AG04450 (cell line): ENCODE data around the gene DDX10. TPM values are rescaled to one million over a fixed set of nuclear protein-coding genes. Genes with fewer than 3 reads are reported as not detected.

ENCODE experiments used
- CTCF ChIA-PET: fragments of 300-600, 350-600 bp; formaldehyde crosslinking; extraction: SDS; loops from one replicate; lab custom pipeline; 2022; ENCODE audit warnings: antibody characterized with exemption, inconsistent platforms; lab: Charles Lee
- POLR2A ChIA-PET: fragments of 350-600 bp; formaldehyde crosslinking; extraction: SDS; loops from one replicate; lab custom pipeline; 2021; ENCODE audit warnings: antibody characterized with exemption, inconsistent platforms; lab: Yijun Ruan, JAX
- DNase-seq: peaks from one replicate; pipeline ENCODE4 v3.0.0-alpha.2; 2011; ENCODE audit warnings: low read depth, low spot score
- H3K27ac ChIP-seq: one replicate; pipeline ENCODE4 v1.5.1; 2012; ENCODE audit warnings: low read depth, low read length, control low read depth
- H3K27me3 ChIP-seq: one replicate; pipeline ENCODE4 v1.6.0; 2012; ENCODE audit warnings: low read length; ENCODE audit not compliant: control insufficient read depth, insufficient read depth
- H3K4me3 ChIP-seq: 2 replicates; pipeline ENCODE4 v1.5.1; 2011; ENCODE audit warnings: mild to moderate bottlenecking, low read depth, low read length, control low read depth
- H3K9me3 ChIP-seq: 2 replicates; pipeline ENCODE4 v1.5.1; 2012; ENCODE audit warnings: low read length; ENCODE audit not compliant: control insufficient read depth, insufficient read depth
- CTCF ChIP-seq: IDR thresholded peaks from 2 replicates; pipeline ENCODE4 v1.5.1; 2011; ENCODE audit warnings: low read depth, low read length, control low read depth, inconsistent platforms
- polyA plus RNA-seq: library from polyadenylated mRNA; depleted of rRNA; stranded (reverse); fragments of >200 nt; gene quantifications from 2 replicates; pipeline ENCODE4 v1.2.3, GENCODE V29; 2011

The DDX10 gene
- polyA plus RNA-seq, 1 experiment, result 27.1 TPM

GRCh38 chr11:108871867-108872266, 207.0 kb downstream of the DDX10 start:
- POLR2A ChIA-PET, result no interaction called here
- no peaks in the 10 kb centered on the region for H3K27me3 ChIP-seq
- CTCF ChIA-PET, result interaction anchor here (0.7 to 1.6 kb wide), 16 partner anchors 9 to 325 kb away, joined by 3 to 20 read pairs (median 4); partner anchors contain the start of gene DDX10
- no peak for DNase-seq
- H3K4me3 ChIP-seq, result no peak overlapping the region
- no peaks in the 10 kb centered on the region for H3K9me3 ChIP-seq
- no peak for TF ChIP-seq CTCF
- H3K27ac ChIP-seq, result no peak overlapping the region

- no peaks in the 10 kb centered on the region for H3K9me3 ChIP-seq
- H3K27ac ChIP-seq, result no peak overlapping the region
- no peaks in the 10 kb centered on the region for H3K27me3 ChIP-seq
- DNase-seq, result no peak
- POLR2A ChIA-PET, result no interaction called here
- no peak for TF ChIP-seq CTCF
- CTCF ChIA-PET, result no interaction called here
- no peak overlapping the region for H3K4me3 ChIP-seq
These were observed 208.0 kb downstream of the DDX10 start for GRCh38 chr11:108872781-108873291.

GRCh38 chr11:108873310-108873709, 208.4 kb downstream of the DDX10 start:
- ChIA-PET CTCF (no interaction called here), POLR2A (no interaction called here)
- DNase-seq, result no peak
- Histone ChIP-seq H3K4me3 (no peak overlapping the region), H3K27ac (no peak overlapping the region), H3K9me3 (no peaks in the 10 kb centered on the region), H3K27me3 (no peaks in the 10 kb centered on the region)
- no peak for TF ChIP-seq CTCF

GRCh38 chr11:108873941-108874340, 209.1 kb downstream of the DDX10 start:
- H3K4me3 ChIP-seq, result no peak overlapping the region
- no peak for TF ChIP-seq CTCF
- ChIA-PET CTCF (no interaction called here), POLR2A (no interaction called here)
- DNase-seq, result no peak
- H3K27me3 ChIP-seq, result no peaks in the 10 kb centered on the region
- no peaks in the 10 kb centered on the region; the same call in 1 of the 2 replicates for H3K9me3 ChIP-seq
- H3K27ac ChIP-seq, result no peak overlapping the region

GRCh38 chr11:108875134-108875533, 210.3 kb downstream of the DDX10 start:
- CTCF ChIA-PET, result interaction anchor here (0.7 to 1.2 kb wide), 3 partner anchors 12 to 177 kb away, joined by 3 to 4 read pairs (median 4); no protein-coding TSS in a partner anchor
- no peak overlapping the region for H3K27ac ChIP-seq

More at GRCh38 chr11:108875134-108875533, 210.3 kb downstream of the DDX10 start:
- POLR2A ChIA-PET, result no interaction called here
- Histone ChIP-seq H3K27me3 (no peaks in the 10 kb centered on the region), H3K9me3 (no peaks in the 10 kb centered on the region; the same call in 1 of the 2 replicates), H3K4me3 (no peak overlapping the region)
- no peak for TF ChIP-seq CTCF
- DNase-seq, result no peak
